ENCODE data around the gene PPP1R14D.

DNA sequence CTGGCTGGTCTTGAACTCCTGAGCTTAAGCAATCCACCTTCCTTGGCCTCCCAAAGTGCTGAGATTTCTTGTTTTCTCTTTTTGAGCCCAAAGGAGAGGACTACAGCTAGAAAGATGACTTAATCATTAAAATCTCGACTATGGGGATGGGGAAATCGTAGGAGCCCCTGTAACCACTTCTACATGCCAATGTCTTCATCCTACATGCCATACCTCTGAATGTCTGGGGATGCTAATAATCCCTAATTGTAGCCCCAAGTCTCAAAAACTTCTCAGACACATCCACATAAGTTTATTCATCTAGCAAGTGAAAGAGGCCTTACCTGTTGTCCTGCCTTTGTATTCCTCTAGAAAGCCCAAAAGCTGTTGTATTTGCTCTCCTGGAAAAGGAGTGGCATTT is 49.2 kb upstream of the PPP1R14D start:
- TF ChIP-seq FOXM1 (IDR thresholded peaks at IDR 0.05; ENCODE audit: borderline replicate concordance, low read depth) = no peak
- TF ChIP-seq TCF12 (IDR thresholded peaks at IDR 0.05; ENCODE audit: low read depth) = no peak

All from Ishikawa (cell line).